NCI-H1694 (cell line): ENCODE results near the gene FZD7.
A peak's percentile ranks its signal among the peaks of the same experiment; 100 is the strongest.

Experiments
- DNase-seq: peaks from one replicate; lab custom pipeline; 2025; lab: John Stamatoyannopoulos, UW

FZD7 gene

GRCh38 chr2:202067589-202067988, 33.9 kb downstream of the FZD7 start:
- no peak for DNase-seq

- no peak for DNase-seq
Observed at GRCh38 chr2:202069170-202070067, 35.8 kb downstream of the FZD7 start.

- DNase-seq = no peak
Observed at GRCh38 chr2:202071107-202071506, 37.5 kb downstream of the FZD7 start.

- DNase-seq = peak; percentile 22
Observed at GRCh38 chr2:202072226-202072625, 38.6 kb downstream of the FZD7 start.

- DNase-seq = no peak
Observed at GRCh38 chr2:202072737-202073401, 39.2 kb downstream of the FZD7 start, which contains the start of gene KIAA2012. KIAA2012 (plus strand) TSS chr2:202073255; CDS start chr2:202073628, 373 bp downstream.

GRCh38 chr2:202074324-202074723, 40.7 kb downstream of the FZD7 start:
- no peak for DNase-seq

- DNase-seq = no peak
Observed at GRCh38 chr2:202079310-202079709, 45.7 kb downstream of the FZD7 start.

GRCh38 chr2:202084265-202084664, 50.6 kb downstream of the FZD7 start:
- DNase-seq = peak; percentile 89
